NCI-H146 treated with DMSO at 0.1 percent for 48 hours (cell line): ENCODE data around the gene PCNX1.
"Not testable (repeated sequence)": the region's sequence is repeated elsewhere in the genome, so short reads cannot be mapped to it uniquely, and the experiment has no call there.

ENCODE experiments used
- DNase-seq: peaks from one replicate; lab custom pipeline; 2025; ENCODE audit not compliant: unreplicated experiment; lab: John Stamatoyannopoulos, UW

The PCNX1 gene

DNA sequence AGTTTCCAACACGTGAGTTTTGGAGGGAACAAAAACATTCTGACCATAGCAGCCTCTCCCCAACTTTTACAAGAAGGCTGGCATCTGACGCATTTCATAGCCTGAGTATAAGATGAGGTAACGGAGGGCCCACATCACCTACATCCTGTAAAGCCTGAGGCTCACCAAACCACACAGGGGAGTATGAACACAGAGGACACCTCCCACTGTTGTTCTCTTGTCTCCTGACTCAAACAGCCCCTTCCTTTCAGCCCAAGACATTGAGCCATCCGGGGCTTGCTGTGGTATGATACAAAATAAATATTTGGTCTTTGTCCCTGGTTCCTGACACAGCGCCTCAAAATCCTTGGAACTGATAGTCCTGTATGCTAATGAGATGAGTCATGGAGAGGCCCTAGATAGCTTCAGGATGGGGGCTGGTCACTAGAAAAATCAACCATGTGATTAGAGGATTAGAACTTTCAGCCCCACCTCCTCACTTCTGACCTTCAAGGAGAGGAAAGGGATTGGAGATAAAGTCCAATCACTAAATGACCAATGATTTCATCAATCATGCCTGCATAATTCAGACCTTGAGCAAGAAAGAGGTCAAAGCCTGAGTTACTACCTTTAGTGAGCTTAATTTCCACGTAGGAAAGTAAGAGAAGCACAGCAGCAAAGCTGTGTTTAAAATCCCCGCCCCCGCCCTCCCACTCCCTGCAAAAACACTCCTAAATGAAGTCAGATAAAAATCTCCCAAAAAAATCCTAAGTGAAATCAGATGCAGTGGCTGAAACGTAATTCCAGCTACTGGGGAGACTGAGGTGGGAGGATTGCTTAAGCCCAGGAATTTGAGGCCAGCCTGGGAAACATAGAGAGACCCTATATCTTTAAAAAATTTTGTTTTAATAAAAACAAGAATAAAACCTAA lies 236.4 kb downstream of the PCNX1 start:
- no peak for DNase-seq

DNA sequence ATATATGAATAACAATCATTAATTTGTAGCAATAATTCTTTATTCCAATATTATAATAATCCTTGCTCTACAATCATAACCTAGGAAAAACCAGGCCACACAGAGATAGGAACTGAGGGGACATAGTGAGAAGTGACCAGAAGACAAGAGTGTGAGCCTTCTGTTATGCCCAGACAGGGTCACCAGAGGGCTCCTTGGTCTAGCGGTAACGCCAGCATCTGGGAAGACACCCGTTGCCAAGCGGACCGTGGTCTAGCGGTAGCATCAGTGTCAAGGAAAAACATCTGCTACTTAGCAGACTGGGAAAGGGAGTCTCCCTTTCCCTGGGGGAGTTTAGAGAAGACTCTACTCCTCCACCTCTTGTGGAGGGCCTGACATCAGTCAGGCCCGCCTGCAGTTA lies 240.1 kb downstream of the PCNX1 start:
- not testable (repeated sequence) for DNase-seq

DNA sequence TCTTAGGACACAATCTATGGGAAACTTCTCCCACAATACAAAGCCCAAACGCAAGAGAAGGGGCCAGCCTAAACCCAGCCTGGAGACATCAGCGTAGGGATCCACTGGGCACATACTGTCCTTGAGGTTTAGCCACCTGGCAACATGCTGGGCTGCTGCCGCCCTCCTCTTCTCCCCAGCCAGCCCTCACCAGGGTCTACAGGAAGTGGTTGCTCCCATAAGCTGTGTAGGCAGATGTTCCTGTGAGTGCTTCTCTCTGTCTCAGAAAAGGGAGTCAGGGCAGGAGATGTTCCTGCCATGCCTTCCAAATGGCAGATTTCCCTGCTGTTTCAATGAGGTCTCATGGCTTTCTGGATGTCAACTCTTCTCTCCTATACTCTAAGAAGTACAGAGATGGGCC lies 241.4 kb downstream of the PCNX1 start:
- no peak for DNase-seq

DNA sequence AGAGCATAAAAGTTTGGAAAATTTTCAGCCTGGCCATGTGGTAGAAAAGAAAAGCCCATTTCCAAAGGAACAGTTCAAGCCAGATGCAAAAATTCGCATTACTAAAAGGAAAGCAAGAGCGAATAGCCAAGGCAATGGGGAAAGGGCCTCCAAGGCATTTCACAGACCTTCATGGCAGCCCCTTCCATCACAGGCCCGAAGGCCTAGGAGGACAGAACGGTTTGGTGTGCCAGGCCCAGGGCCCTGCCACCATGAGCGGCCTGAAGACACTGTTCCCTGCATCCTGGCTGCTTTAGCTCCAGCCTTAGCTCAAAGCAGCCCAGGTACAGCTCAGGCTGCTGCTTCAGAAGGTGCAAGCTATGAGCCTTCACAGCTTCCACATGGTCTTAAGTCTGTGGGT lies 243.5 kb downstream of the PCNX1 start:
- no peak for DNase-seq

DNA sequence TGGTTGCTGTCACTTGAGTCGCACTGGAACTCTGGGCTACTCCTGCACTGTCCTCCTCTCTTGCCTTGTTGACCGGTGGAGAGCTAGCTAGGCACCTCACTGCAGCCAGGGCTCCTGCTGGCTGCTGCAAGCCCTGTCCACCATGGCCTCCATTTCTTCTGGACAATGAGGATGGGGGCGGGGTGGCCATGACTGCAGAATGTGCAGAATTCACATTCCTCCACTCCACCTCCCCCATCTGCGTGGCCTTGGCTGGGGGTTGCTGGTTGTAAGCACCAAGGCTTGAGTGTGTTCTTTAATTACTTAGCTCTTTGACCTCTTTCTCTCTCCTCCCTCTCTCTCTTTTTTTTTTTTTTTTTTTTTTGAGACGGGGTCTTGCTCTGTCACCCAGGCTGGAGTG lies 248.5 kb downstream of the PCNX1 start:
- no peak for DNase-seq

DNA sequence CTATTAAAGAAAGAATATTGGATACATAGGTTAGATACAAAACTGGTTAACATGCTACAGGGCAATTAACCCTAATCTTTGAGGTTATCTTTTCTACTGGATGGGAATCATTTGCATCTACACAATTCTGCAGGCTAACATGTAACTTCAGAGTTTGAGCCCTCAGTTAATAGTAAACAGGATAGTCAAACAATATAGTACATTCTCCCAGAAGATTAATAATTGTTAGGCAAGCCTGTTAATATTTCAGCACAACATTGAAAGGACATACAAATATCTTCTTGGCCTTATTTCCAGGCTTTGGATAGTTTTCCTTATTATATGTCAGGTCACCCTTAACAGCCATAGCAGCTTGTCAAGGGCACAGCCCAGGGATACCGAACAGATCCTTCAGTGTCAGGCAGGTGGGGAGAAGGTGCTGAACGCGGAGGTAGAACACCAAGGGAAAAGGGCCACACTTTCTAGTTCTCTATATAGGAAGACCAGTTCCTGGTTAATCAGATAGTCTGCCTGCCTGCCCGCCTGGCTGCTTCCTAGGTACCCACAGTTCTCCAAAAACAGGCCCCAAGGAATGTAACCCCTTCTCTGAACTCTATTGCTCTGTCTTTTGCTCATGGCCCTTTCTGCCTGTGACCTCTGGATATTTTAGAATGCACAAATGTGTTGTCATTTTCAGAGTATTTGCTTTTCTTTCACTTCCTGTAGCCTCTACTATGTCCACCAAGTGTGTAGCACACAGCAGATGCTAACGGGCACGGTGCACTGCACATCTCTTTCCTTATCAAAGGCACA lies 256.0 kb downstream of the PCNX1 start:
- no peak for DNase-seq

DNA sequence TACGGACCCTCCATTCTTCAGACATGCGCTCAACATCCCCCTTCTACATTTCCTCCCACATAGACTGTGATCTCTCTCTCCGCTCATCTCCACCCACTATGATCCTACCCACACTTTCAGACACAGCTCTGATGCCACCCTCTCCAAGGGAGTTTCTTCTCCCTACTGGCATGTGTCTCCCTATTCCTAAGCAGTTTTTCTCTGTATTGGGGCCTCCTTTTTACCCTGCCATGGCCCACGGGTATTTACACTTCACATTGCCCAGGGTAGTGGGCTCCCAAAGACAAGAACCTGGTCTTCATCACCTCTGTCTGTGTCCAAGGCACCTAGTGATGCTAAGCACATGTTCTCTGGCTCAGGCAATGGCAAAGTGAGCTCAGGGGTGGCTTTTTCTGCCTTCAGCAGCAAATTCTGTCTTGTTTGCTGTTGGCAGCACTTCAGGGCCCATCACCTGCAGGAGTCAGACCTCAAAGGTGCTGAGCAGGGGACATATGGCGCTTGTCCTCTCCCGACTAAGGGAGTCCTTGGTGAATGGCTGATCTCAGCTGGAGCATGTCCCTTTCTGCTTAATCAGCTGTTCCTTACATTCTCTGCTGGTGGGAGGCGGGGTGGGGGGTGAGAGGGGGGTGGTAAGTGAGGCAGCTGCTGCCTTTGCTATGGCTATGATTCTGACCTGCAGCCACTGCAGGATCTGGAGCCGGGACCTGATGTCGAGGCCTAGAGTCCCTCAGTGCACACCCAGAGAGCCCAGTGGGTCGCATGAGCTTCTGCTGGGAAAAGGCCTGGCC lies 256.8 kb downstream of the PCNX1 start:
- DNase-seq: no peak
